ENCODE measurements around the gene CAPN5.

Gene CAPN5

DNA sequence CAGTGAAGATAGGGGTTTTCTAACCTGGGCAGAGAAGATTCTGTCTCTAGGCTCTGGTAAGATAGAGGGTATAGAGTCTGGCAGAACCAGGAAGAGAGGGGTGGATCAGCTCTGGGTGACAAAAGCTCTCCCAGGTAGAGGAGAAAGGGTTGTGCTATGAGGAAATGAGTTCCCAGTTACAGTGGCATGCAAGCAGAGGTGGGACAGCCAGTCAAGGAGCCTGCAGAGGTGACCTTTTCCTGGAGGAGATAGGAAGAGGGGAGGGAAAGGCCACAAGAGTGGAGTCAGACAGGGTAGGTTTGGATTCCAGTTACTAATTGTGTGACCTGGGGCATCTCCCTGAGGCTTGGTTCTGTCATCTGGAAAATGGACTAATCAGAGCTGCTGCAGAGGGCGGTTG, 3.4 kb upstream of the CAPN5 start:
- Histone ChIP-seq H3K9ac (ENCODE audit: low read length) (no peak overlapping the region), H3K9me2 (ENCODE audit: low read depth, low read length) (no peaks in the 10 kb centered on the region), H3K79me2 (ENCODE audit: insufficient read depth, low read length) (no peaks in the 10 kb centered on the region), H3K4me2 (ENCODE audit: low read length) (no peak overlapping the region), H3F3A (ENCODE audit: insufficient read depth, low read length) (no peaks in the 10 kb centered on the region), H3K36me3 (ENCODE audit: insufficient read depth, low read length) (no peaks in the 10 kb centered on the region; the same call in 1 of the 2 replicates), H3K9me3 (ENCODE audit: low read length) (no peaks in the 10 kb centered on the region), H3K27ac (ENCODE audit: low read depth, low read length, poor library complexity, severe bottlenecking) (no peak overlapping the region), H3K27me3 (ENCODE audit: insufficient read depth, low read length) (peaks cover 3% of the 10 kb centered on the region; the same call in 1 of the 2 replicates), H3K4me3 (ENCODE audit: low read depth, low read length, poor library complexity, severe bottlenecking) (no peak overlapping the region), H3K4me1 (ENCODE audit: insufficient read depth, low read length, severe bottlenecking) (peaks cover 7% of the 10 kb centered on the region), H4K20me1 (ENCODE audit: insufficient read depth, low read length) (no peaks in the 10 kb centered on the region), H2AFZ (ENCODE audit: low read length) (no peak overlapping the region)
- TF ChIP-seq, protein P1, sequence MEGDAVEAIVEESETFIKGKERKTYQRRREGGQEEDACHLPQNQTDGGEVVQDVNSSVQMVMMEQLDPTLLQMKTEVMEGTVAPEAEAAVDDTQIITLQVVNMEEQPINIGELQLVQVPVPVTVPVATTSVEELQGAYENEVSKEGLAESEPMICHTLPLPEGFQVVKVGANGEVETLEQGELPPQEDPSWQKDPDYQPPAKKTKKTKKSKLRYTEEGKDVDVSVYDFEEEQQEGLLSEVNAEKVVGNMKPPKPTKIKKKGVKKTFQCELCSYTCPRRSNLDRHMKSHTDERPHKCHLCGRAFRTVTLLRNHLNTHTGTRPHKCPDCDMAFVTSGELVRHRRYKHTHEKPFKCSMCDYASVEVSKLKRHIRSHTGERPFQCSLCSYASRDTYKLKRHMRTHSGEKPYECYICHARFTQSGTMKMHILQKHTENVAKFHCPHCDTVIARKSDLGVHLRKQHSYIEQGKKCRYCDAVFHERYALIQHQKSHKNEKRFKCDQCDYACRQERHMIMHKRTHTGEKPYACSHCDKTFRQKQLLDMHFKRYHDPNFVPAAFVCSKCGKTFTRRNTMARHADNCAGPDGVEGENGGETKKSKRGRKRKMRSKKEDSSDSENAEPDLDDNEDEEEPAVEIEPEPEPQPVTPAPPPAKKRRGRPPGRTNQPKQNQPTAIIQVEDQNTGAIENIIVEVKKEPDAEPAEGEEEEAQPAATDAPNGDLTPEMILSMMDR (IDR thresholded peaks at IDR 0.05; ENCODE audit: low read length), result no peak
- TF ChIP-seq EZH2 (IDR thresholded peaks at IDR 0.05; ENCODE audit: borderline replicate concordance, low read length), result no peak

DNA sequence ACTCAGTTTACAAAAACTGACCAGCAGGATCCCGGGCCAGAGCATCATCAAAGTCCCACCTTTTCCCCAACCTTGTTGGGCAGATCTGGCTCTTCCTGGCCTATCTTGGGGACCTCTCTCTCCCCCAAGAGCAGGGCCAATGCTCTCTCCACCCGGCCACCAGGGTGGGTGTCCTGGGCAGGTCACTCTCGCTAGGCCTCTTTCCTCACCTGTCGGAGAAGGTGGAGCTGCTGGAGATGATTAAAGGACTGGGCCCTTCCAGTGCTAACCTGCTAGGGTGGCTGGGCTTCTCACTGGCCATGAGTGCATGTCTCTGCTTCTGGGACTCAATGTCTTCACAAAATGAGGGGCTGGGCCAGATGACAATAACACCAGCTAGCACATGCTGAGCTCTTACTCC, 2.9 kb upstream of the CAPN5 start:
- Histone ChIP-seq H2AFZ (ENCODE audit: low read length) (no peak overlapping the region), H3K9me3 (ENCODE audit: low read length) (no peaks in the 10 kb centered on the region), H3K4me2 (ENCODE audit: low read length) (no peak overlapping the region), H3K9me2 (ENCODE audit: low read depth, low read length) (no peaks in the 10 kb centered on the region), H3K27ac (ENCODE audit: low read depth, low read length, poor library complexity, severe bottlenecking) (no peak overlapping the region), H3K4me1 (ENCODE audit: insufficient read depth, low read length, severe bottlenecking) (peaks cover 7% of the 10 kb centered on the region), H3K9ac (ENCODE audit: low read length) (no peak overlapping the region), H3K79me2 (ENCODE audit: insufficient read depth, low read length) (no peaks in the 10 kb centered on the region), H3K27me3 (ENCODE audit: insufficient read depth, low read length) (peaks cover 3% of the 10 kb centered on the region; the same call in 1 of the 2 replicates), H4K20me1 (ENCODE audit: insufficient read depth, low read length) (no peaks in the 10 kb centered on the region), H3K36me3 (ENCODE audit: insufficient read depth, low read length) (no peaks in the 10 kb centered on the region; the same call in 1 of the 2 replicates), H3K4me3 (ENCODE audit: low read depth, low read length, poor library complexity, severe bottlenecking) (no peak overlapping the region), H3F3A (ENCODE audit: insufficient read depth, low read length) (no peaks in the 10 kb centered on the region)
- TF ChIP-seq, protein P1 (IDR thresholded peaks at IDR 0.05; ENCODE audit: low read length), result no peak
- TF ChIP-seq EZH2 (IDR thresholded peaks at IDR 0.05; ENCODE audit: borderline replicate concordance, low read length), result no peak

DNA sequence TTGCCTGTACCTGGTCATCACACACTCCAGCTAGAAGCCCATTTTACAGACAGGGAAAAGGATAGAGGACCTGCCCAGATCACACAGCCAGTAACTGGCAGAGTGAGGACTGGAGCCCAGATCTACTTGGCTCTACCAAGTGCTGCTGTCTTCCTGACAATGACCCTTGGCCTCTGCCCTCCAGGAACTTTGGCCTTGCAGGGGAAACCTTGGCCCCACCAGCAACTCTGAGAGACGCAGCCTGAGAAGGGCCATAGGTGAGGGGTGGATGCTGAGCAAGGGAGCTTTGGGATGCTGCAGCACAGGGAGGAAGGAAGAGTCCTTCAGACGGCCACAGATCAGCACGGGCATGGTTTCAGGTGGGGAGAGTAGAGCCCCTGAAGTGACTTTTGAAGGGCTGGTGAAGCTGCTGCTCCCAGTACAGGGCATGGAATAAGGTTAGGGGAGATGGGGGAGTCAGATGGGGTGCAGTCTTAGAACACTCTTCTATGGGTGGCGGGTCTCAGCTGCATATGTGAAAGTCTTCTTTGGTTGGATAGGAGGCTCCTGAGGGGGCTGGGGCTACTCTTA, 2.0 kb upstream of the CAPN5 start:
- H3F3A ChIP-seq (ENCODE audit: insufficient read depth, low read length), result no peaks in the 10 kb centered on the region
- no peaks in the 10 kb centered on the region for H3K79me2 ChIP-seq (ENCODE audit: insufficient read depth, low read length)
- no peaks in the 10 kb centered on the region for H3K9me3 ChIP-seq (ENCODE audit: low read length)
- H3K4me2 ChIP-seq (ENCODE audit: low read length), result no peak overlapping the region
- H3K27me3 ChIP-seq (ENCODE audit: insufficient read depth, low read length), result peaks cover 3% of the 10 kb centered on the region; the same call in 1 of the 2 replicates
- no peak overlapping the region for H3K9ac ChIP-seq (ENCODE audit: low read length)
- H4K20me1 ChIP-seq (ENCODE audit: insufficient read depth, low read length), result no peaks in the 10 kb centered on the region
- H3K27ac ChIP-seq (ENCODE audit: low read depth, low read length, poor library complexity, severe bottlenecking), result no peak overlapping the region
- TF ChIP-seq, protein P1 (IDR thresholded peaks at IDR 0.05; ENCODE audit: low read length), result no peak
- TF ChIP-seq EZH2 (IDR thresholded peaks at IDR 0.05; ENCODE audit: borderline replicate concordance, low read length), result no peak
- peaks cover 7% of the 10 kb centered on the region for H3K4me1 ChIP-seq (ENCODE audit: insufficient read depth, low read length, severe bottlenecking)
- no peak overlapping the region for H3K4me3 ChIP-seq (ENCODE audit: low read depth, low read length, poor library complexity, severe bottlenecking)
- H3K9me2 ChIP-seq (ENCODE audit: low read depth, low read length), result no peaks in the 10 kb centered on the region
- H3K36me3 ChIP-seq (ENCODE audit: insufficient read depth, low read length), result no peaks in the 10 kb centered on the region; the same call in 1 of the 2 replicates
- H2AFZ ChIP-seq (ENCODE audit: low read length), result no peak overlapping the region
